ENCODE data around the gene DOCK1. TPM values are rescaled to one million over a fixed set of nuclear protein-coding genes. Genes with fewer than 3 reads are reported as not detected.

The DOCK1 gene
- not detected for total RNA-seq

DNA sequence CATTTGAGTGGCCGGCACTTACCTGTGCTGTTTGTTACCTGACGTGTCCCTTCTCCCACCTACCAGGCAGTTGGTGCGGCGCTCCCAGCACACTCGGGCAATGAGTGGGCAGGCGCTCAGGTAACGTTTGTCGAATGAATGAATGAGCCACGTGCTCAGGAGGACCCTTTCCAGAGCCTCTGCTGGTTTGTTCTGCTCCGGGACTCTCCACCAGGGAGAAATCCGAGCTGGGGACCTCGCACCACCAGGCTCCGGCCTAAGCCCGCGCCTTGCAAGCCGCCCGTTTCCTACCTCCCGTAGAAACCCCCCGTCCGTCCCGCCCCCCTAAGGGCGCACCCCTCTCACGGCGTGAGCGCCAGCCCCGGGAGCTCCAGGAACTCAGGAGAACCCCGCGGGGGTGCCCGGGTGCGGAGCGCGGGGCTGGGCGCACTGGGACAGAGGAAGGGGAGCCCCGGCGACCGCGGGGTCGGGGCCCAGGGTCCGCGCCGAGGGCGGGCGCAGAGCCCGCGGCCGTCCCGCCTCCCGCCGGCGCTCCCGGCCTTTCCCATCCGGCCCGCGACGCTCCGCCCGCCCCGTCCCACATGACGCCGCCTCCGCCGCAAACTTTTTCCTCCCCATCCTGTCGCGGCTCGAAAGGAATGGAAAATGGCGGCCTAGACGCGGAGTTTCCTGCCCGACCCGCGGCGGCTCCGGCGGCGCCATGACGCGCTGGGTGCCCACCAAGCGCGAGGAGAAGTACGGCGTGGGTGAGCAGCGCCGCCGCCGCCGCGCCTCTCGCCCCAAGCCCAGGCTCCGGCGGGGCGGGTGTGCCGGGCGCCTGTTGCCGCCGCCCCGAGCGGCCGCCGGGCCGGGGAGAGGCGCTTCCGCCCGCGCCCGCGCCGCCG, at the start of gene DOCK1:
TSS of gene DOCK1 (plus strand) at position 611 of the 884 bp plus-strand sequence. CDS start at position 701, 90 bp downstream.

DNA sequence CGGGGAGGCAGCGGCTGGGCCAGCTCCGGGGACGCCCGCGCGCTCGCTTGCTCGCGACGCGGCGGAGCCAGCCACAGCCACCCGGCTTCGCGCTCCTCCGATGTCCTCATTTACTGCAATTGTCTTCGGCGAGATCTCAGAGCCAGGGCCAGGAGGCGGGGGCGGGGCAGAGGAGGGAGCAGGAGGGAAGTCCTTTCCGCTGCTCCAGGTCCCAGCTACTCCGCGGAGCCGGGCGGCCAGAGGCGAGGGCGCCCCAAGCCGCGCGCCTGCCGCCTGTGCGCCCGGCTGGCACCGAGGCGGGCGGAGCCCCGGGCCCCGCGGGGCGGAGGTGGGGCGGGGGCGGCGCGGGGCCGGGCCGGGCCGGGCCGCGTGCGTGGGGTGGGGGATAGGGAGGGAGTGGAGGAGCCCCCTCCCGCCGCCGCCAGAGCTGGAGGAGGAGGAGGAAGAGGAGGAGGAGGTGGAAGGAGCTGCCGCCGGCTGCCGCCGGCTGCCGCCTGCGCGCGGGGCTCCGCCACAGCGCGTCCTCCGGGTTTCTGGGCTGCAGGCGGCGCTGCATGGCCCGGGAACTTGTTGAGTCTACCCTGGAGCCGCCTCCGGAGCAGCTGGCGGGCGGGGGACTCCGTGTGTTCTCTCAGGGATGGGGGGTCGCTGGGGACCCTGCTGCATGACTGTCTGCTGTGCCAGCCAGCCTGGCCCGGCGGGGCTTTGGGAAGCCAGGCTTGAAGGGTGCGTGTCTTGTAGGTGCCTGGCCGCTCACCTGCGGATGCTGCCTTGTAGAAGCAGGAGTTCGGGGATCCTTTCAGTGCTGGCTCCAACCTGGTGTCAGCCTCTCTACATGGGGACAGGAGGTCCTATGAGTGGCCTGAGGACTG, 291.3 kb downstream of the DOCK1 start, which contains the start of gene INSYN2A:
TSS of gene INSYN2A (minus strand) at position 310 of the 872 bp plus-strand sequence. CDS start 20,196 bp downstream, outside the sequence.

Other genes with a start within 250 kb of the DOCK1 start
- gene C10orf90, start 234.7 kb upstream of the DOCK1 start, total RNA-seq: not detected

Measured in activated naive CD4-positive, alpha-beta T cell treated with anti-CD3 and anti-CD28 coated beads, Interleukin-2, amount 10 ng/mL, durations not matched to agents 5 hours and 36 hours (primary cell).